HEK293T (cell line): ENCODE results near the gene SMIM7.

Source experiments
- ARNT ChIP-seq: fragments of 450-650 bp; IDR thresholded peaks from 2 replicates; pipeline ENCODE4 v1.6.1; 2017; ENCODE audit warnings: mild to moderate bottlenecking
- BHLHE40 ChIP-seq: fragments of 450-650 bp; IDR thresholded peaks from 2 replicates; pipeline ENCODE4 v1.6.1; 2016; ENCODE audit warnings: mild to moderate bottlenecking, moderate library complexity, borderline replicate concordance
- ELF4 ChIP-seq: fragments of 450-650 bp; IDR thresholded peaks from 2 replicates; pipeline ENCODE4 v1.6.1; 2017; ENCODE audit warnings: antibody characterized with exemption
- FOXA1 ChIP-seq: fragments of 450-650 bp; IDR thresholded peaks from 2 replicates; pipeline ENCODE4 v1.6.1; 2016; ENCODE audit warnings: mild to moderate bottlenecking
- FOXK2 ChIP-seq: fragments of 450-650 bp; IDR thresholded peaks from 2 replicates; pipeline ENCODE4 v1.6.1; 2016; ENCODE audit warnings: mild to moderate bottlenecking
- FOXM1 ChIP-seq: fragments of 450-650 bp; IDR thresholded peaks from 2 replicates; pipeline ENCODE4 v1.6.1; 2017; ENCODE audit warnings: mild to moderate bottlenecking, borderline replicate concordance
- HDGF ChIP-seq: fragments of 450-650 bp; IDR thresholded peaks from 2 replicates; pipeline ENCODE4 v1.6.1; 2017; ENCODE audit warnings: antibody characterized with exemption, borderline replicate concordance
- LEF1 ChIP-seq: fragments of 450-650 bp; IDR thresholded peaks from 2 replicates; pipeline ENCODE4 v1.6.1; 2017; ENCODE audit warnings: mild to moderate bottlenecking, borderline replicate concordance
- NFRKB ChIP-seq: fragments of 450-650 bp; IDR thresholded peaks from 2 replicates; pipeline ENCODE4 v1.6.1; 2016; ENCODE audit warnings: mild to moderate bottlenecking, moderate library complexity
- PKNOX1 ChIP-seq: fragments of 450-650 bp; IDR thresholded peaks from 2 replicates; pipeline ENCODE4 v1.6.1; 2016
- SP1 ChIP-seq: fragments of 450-650 bp; IDR thresholded peaks from 2 replicates; pipeline ENCODE4 v1.6.1; 2017
- SUZ12 ChIP-seq: fragments of 450-650 bp; IDR thresholded peaks from 2 replicates; pipeline ENCODE4 v1.6.1; 2016; ENCODE audit warnings: mild to moderate bottlenecking
- TARDBP ChIP-seq: fragments of 450-650 bp; IDR thresholded peaks from 2 replicates; pipeline ENCODE4 v1.6.1; 2016
- ZNF384 ChIP-seq: fragments of 450-650 bp; IDR thresholded peaks from 2 replicates; pipeline ENCODE4 v1.6.1; 2016

DNA sequence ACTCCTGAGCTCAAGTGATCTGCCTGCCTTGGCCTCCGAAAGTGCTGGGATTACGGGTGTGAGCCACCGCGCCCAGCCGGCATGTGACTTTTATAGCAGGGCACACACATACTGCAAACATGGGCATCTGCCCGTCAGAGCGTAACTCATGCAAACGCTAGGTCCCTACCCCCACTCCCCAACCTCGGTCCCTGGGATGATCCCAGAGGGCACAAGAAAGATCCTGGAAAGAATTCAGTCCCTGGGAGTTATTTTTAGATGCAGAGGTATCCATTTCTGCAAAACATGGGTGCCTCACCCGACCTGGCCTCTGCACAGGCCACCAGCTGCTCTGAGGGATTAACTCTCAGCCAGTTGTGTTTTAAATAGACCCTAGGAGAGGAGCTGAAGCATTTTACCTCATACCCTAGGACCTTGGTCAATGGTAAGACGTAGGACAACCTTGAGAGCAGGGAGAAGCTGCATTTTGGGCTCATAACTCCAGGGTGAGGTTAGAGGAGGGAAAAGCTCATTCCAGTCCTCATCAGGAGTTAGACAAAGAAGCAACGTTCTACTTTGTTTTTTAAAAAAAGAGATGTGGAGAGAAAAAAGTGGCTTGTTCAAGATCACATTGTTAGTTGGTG lies 11.8 kb upstream of the SMIM7 start:
- TF ChIP-seq FOXA1 (no peak), SP1 (no peak), ELF4 (no peak), SUZ12 (no peak), FOXM1 (no peak), BHLHE40 (no peak), HDGF (no peak), ARNT (no peak), FOXK2 (no peak), PKNOX1 (no peak), ZNF384 (no peak), NFRKB (no peak), LEF1 (no peak), TARDBP (no peak)
